ENCODE data around the gene MRNIP. TPM values are rescaled to one million over a fixed set of nuclear protein-coding genes. Genes with fewer than 3 reads are reported as not detected.

The MRNIP gene
- total RNA-seq, 1 experiment from 2014 or later = 39.9 TPM

GRCh38 chr5:179870952-179871351 lies 12.3 kb upstream of the MRNIP start:
- Histone ChIP-seq H4K20me1 (ENCODE audit: insufficient read depth) (no peaks in the 10 kb centered on the region), H3K4me3 (no peak overlapping the region), H3K36me3 (ENCODE audit: low read depth) (no peaks in the 10 kb centered on the region), H3K27ac (no peak overlapping the region), H3K4me1 (replicated peaks; ENCODE audit: insufficient read depth) (no peaks in the 10 kb centered on the region), H2AFZ (no peak overlapping the region), H3K27me3 (ENCODE audit: insufficient read depth, low read depth) (no peaks in the 10 kb centered on the region), H3F3A (ENCODE audit: insufficient read depth, low read depth) (no peaks in the 10 kb centered on the region), H3K9me3 (ENCODE audit: insufficient read depth, low read depth) (no peaks in the 10 kb centered on the region), H3K4me2 (no peak overlapping the region), H3K9me2 (ENCODE audit: insufficient read depth) (no peaks in the 10 kb centered on the region), H3K79me2 (ENCODE audit: low read depth) (no peaks in the 10 kb centered on the region)
- TF ChIP-seq CTCF (conservative IDR thresholded peaks at IDR 0.05) (no peak), EZH2 (IDR thresholded peaks at IDR 0.05; ENCODE audit: low read depth) (no peak)
- BruUV-seq (replicated peaks) = no TSS peak
- no peak for DNase-seq
- CTCF ChIA-PET = no interaction called here
- POLR2A ChIA-PET (ENCODE audit: unreplicated experiment) = no interaction called here
- intact Hi-C loops (cut with micrococcal nuclease; ENCODE audit: unreplicated experiment) = no loop called here

GRCh38 chr5:179870403-179870903 lies 11.8 kb upstream of the MRNIP start:
- Histone ChIP-seq H3K4me1 (replicated peaks; ENCODE audit: insufficient read depth) (no peaks in the 10 kb centered on the region), H3K9me3 (ENCODE audit: insufficient read depth, low read depth) (no peaks in the 10 kb centered on the region), H4K20me1 (ENCODE audit: insufficient read depth) (no peaks in the 10 kb centered on the region), H3K27me3 (ENCODE audit: insufficient read depth, low read depth) (no peaks in the 10 kb centered on the region), H3F3A (ENCODE audit: insufficient read depth, low read depth) (no peaks in the 10 kb centered on the region), H3K79me2 (ENCODE audit: low read depth) (no peaks in the 10 kb centered on the region), H3K27ac (no peak overlapping the region), H3K4me2 (no peak overlapping the region), H3K9me2 (ENCODE audit: insufficient read depth) (no peaks in the 10 kb centered on the region), H2AFZ (no peak overlapping the region), H3K36me3 (ENCODE audit: low read depth) (no peaks in the 10 kb centered on the region), H3K4me3 (no peak overlapping the region)
- DNase-seq = no peak
- CTCF ChIA-PET = no interaction called here
- no TSS peak for BruUV-seq (replicated peaks)
- POLR2A ChIA-PET (ENCODE audit: unreplicated experiment) = no interaction called here
- intact Hi-C loops (cut with micrococcal nuclease; ENCODE audit: unreplicated experiment) = no loop called here
- TF ChIP-seq CTCF (conservative IDR thresholded peaks at IDR 0.05) = no peak
- no peak for TF ChIP-seq EZH2 (IDR thresholded peaks at IDR 0.05; ENCODE audit: low read depth)

GRCh38 chr5:179869641-179870402 lies 11.2 kb upstream of the MRNIP start:
- Histone ChIP-seq H3K27ac (no peak overlapping the region), H3K79me2 (ENCODE audit: low read depth) (no peaks in the 10 kb centered on the region), H3K4me2 (no peak overlapping the region), H3K4me3 (no peak overlapping the region), H3K4me1 (replicated peaks; ENCODE audit: insufficient read depth) (no peaks in the 10 kb centered on the region), H3K36me3 (ENCODE audit: low read depth) (no peaks in the 10 kb centered on the region), H2AFZ (no peak overlapping the region), H3K27me3 (ENCODE audit: insufficient read depth, low read depth) (no peaks in the 10 kb centered on the region), H3K9me2 (ENCODE audit: insufficient read depth) (no peaks in the 10 kb centered on the region), H3K9me3 (ENCODE audit: insufficient read depth, low read depth) (no peaks in the 10 kb centered on the region), H4K20me1 (ENCODE audit: insufficient read depth) (no peaks in the 10 kb centered on the region), H3F3A (ENCODE audit: insufficient read depth, low read depth) (no peaks in the 10 kb centered on the region)
- TF ChIP-seq CTCF (conservative IDR thresholded peaks at IDR 0.05) (no peak), EZH2 (IDR thresholded peaks at IDR 0.05; ENCODE audit: low read depth) (no peak)
- no TSS peak for BruUV-seq (replicated peaks)
- no peak for DNase-seq
- ChIA-PET CTCF (no interaction called here), POLR2A (ENCODE audit: unreplicated experiment) (no interaction called here)
- intact Hi-C loops (cut with micrococcal nuclease; ENCODE audit: unreplicated experiment) = no loop called here
